ENCODE results near the gene TARDBP. TPM values are rescaled to one million over a fixed set of nuclear protein-coding genes. Genes with fewer than 3 reads are reported as not detected.
A peak's percentile ranks its signal among the peaks of the same experiment; 100 is the strongest.
"Not testable (repeated sequence)": the region's sequence is repeated elsewhere in the genome, so short reads cannot be mapped to it uniquely, and the experiment has no call there.

Gene TARDBP
- total RNA-seq, 2 experiments from 2014 or later = 159 to 174 TPM

DNA sequence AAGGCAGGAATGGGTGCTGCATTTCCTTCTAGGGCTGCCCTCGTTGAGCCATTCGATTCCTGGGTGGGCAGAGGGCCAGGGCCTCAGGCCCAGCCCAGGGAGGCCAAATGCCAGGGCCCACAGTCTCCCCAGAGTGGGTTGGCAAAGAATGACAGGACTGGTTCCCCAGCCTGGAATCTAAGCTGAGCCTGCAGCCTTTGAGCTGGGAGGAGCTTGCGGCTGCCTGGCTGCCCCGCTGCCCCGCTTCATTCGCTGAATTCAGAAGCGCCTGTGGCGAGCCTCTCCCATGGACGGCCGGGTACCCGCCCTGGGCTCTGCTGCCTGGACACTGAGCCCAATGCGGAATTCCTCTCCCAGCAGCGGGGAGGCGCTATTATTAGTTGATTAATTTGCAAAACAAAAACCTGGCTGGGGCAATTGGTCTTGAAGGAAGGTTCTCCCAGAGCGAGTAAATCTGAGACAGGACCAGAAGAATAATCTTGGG lies 32.3 kb upstream of the TARDBP start:
- no peaks in the 10 kb centered on the region for H3K9me3 Mint-ChIP-seq

DNA sequence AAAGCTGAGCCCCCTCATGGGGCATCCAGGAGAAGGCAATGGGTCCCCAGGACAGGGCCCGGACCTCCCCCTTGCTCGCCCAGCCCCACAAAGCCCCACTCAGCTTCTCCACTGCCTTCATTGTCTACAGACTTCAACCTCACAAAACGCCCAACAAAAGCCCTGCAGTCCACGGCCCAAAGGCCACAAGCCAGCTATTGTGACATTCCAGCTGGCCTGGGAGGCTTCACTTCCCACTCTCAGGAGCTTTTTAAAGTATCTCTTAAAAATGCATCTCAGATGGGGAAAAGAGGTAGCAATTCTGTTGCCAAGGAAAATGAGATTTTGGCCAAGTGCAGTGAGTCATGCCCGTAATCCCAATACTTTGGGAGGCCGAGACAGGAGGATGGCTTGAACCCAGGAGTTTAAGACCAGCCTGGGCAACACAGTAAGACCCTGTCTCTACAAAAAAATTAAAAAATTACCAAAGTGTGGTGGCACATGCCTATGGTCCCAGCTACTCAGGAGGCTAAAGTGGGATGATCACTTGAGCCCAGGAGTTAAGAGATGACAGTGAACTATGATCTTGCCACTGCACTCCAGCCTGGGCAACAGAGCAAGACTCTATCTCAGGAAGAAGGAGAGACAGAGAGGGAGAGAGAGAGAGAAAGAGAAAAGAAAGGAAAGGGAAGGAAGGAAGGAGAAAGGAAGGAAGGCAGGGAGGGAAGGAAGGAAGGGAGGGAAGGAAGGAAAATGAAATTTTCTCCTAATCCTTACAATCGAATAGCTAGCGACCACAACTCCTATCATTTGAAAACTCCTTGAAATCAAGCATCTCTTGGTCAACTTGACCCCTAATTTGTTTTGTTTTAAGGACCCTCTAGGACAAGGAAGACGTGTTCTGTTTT lies 31.4 kb upstream of the TARDBP start:
- Mint-ChIP-seq H3K36me3 (ENCODE audit: low read depth) (no peaks in the 10 kb centered on the region), H3K27me3 (peaks cover 25% of the 10 kb centered on the region), H3K4me3 (no peak overlapping the region), H3K4me1 (peaks cover 7% of the 10 kb centered on the region), H3K9me3 (no peaks in the 10 kb centered on the region), H3K27ac (no peak overlapping the region)
- POLR2A ChIA-PET = no interaction called here
- DNase-seq = no peak
- CTCF ChIA-PET = no interaction called here

More for the DNA sequence above, 32.3 kb upstream of the TARDBP start:
- CTCF ChIA-PET = no interaction called here
- DNase-seq = no peak
- Mint-ChIP-seq H3K27ac (no peak overlapping the region), H3K4me3 (no peak overlapping the region), H3K27me3 (peaks cover 25% of the 10 kb centered on the region), H3K36me3 (ENCODE audit: low read depth) (no peaks in the 10 kb centered on the region), H3K4me1 (peaks cover 4% of the 10 kb centered on the region)
- POLR2A ChIA-PET = no interaction called here

DNA sequence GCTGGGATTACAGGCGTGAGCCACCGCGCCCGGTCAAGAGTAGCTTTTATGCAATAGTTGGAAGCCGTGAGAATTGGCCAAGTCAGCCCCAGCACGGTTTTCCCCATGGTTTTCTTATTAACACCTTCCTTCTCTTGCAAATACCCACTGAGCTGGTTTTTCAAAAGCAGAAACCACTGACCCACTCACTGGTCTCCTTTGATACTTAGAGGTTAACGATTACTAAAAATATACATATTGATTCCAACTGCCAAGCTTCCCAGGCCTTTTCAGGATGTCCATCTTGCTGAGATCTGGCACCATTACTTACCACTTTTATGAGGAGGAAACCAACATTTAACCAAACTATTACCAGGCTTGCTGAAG lies 25.9 kb upstream of the TARDBP start:
- Mint-ChIP-seq H3K27ac (no peak overlapping the region), H3K9me3 (no peaks in the 10 kb centered on the region), H3K4me3 (no peak overlapping the region), H3K36me3 (ENCODE audit: low read depth) (no peaks in the 10 kb centered on the region), H3K27me3 (peaks cover under 1% of the 10 kb centered on the region), H3K4me1 (peaks cover 6% of the 10 kb centered on the region)
- no peak for DNase-seq
- ChIA-PET POLR2A (interaction anchor here (1.0 kb wide), 1 partner anchor 25 kb away, joined by 3 read pairs; no protein-coding TSS in a partner anchor), CTCF (no interaction called here)

DNA sequence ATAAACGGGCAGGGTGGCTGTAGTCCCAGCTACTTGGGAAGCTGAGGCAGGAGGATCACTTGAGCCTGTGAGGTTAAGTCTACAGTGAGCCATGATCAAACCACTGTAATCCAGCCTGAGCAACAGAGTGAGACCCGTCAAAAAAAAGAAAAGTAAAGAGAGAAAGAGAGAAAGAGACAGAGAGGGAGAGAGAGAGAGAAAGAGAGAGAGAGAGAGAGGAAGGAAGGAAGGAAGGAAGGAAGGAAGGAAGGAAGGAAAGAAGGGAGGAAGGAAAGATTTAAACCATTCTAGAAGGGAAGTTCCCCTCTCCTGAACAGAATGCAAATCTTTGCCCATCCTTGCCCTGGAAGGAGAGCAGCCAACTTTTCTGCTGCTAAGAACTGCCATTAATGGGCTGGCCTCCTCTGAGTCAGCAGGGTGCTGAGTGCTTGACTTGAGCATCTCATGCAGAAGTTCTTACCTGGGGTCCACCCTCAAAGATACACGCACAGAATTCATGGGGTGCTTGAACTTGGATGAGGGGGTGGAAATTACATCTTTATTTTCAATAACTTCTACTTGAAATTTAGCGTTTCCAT lies 24.5 kb upstream of the TARDBP start:
- CTCF ChIA-PET = no interaction called here

DNA sequence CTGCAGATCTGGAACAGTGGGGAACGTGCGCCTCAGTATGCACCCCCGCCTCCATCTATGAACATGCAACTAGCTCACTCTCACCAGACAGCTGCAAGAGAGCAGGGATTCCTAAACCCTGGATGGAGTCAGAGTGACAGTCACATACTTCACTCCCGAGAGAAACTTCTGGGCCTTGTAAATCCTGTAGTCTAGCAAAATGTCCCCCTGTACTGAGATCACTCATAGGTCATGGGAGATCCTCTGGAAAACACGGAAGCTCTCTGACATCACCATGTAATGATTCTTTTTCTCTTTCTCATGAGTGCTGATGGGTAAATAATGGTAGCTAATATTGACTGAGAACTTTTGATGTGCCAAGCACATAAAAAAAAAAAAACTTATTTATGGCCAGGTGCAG lies 23.4 kb upstream of the TARDBP start:
- DNase-seq = no peak
- peaks cover 6% of the 10 kb centered on the region for H3K4me1 Mint-ChIP-seq
- no peak overlapping the region for H3K27ac Mint-ChIP-seq
- peaks cover 3% of the 10 kb centered on the region for H3K27me3 Mint-ChIP-seq
- POLR2A ChIA-PET = no interaction called here
- no peaks in the 10 kb centered on the region for H3K9me3 Mint-ChIP-seq
- H3K4me3 Mint-ChIP-seq = no peak overlapping the region
- CTCF ChIA-PET = no interaction called here
- H3K36me3 Mint-ChIP-seq (ENCODE audit: low read depth) = no peaks in the 10 kb centered on the region

More for the DNA sequence above, 24.5 kb upstream of the TARDBP start:
- Mint-ChIP-seq H3K9me3 (no peaks in the 10 kb centered on the region), H3K27ac (no peak overlapping the region), H3K36me3 (ENCODE audit: low read depth) (no peaks in the 10 kb centered on the region), H3K27me3 (peaks cover 3% of the 10 kb centered on the region), H3K4me1 (peaks cover 6% of the 10 kb centered on the region), H3K4me3 (no peak overlapping the region)
- DNase-seq = no peak
- POLR2A ChIA-PET = no interaction called here

DNA sequence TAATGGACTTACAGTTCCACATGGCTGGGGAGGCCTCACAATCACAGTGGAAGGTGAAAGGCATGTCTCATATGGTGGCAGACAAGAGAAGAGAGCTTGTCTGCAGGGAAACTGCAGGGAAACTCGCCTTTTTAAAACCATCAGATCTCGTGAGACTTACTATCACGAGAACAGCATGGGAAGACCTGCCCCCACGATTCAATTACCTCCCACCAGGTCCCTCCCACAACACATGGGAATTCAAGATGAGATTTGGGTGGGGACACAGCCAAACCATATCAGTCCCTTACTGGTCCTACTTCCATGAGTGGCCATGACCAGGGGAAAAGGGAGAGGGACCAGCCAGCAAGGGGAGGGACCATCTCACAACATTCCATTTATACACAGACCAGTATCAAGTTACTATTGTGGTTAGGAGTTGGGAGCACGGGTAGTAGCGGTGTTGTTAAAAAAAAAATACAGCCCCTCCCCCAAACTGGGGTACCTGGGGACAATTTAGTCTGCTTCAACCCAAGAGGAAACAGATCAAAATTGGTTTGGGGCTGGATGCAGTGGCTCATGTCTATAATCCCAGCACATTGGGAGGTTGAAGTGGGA lies 22.4 kb upstream of the TARDBP start:
- POLR2A ChIA-PET = not testable (repeated sequence)

DNA sequence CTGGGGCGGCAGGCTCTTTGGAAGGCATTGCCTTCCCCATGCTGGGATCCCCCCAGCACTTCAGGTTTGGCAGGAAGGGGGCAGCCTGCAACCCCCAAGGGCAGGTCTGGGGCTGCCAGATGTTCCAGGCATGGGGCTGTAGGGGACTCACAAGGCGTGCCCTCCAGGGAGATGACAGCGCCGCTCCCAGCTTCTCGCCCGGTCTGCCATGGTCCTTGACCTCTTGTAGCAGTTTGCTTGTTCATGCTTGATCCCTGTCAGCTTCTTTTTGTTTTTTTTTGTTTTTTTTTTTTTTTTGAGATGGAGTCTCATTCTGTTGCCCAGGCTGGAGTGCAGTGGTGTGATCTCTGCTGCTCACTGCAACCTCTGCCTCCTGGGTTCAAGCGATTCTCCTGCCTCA lies 21.6 kb upstream of the TARDBP start:
- DNase-seq = no peak
- Mint-ChIP-seq H3K4me3 (no peak overlapping the region), H3K9me3 (no peaks in the 10 kb centered on the region), H3K27ac (no peak overlapping the region), H3K27me3 (peaks cover 3% of the 10 kb centered on the region), H3K4me1 (peaks cover 4% of the 10 kb centered on the region), H3K36me3 (ENCODE audit: low read depth) (no peaks in the 10 kb centered on the region)
- ChIA-PET POLR2A (no interaction called here), CTCF (no interaction called here)

More for the DNA sequence above, 22.4 kb upstream of the TARDBP start:
- CTCF ChIA-PET; H3K9me3 Mint-ChIP-seq; H3K4me1 Mint-ChIP-seq; DNase-seq; H3K27me3 Mint-ChIP-seq; H3K4me3 Mint-ChIP-seq; H3K27ac Mint-ChIP-seq; H3K36me3 Mint-ChIP-seq (ENCODE audit: low read depth): not testable (repeated sequence)

DNA sequence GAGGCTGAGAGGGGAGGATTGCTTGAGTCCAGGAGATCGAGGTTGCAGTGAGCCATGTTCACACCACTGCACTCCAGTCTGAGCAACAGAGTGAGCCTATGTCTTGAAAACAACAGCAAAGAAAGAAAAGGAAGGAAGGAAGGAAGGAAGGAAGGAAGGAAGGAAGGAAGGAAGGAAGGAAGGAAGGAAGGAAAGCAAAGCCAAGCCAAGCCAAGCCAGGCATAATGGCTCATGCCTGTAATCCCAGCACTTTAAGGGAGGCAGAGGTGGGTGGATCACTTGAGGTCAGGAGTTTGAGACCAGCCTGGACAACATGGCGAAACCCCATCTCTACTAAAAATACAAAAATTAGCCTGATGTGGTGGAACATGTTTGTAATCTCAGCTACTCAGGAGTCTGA lies 20.4 kb upstream of the TARDBP start:
- CTCF ChIA-PET; H3K27me3 Mint-ChIP-seq; H3K4me3 Mint-ChIP-seq; DNase-seq; H3K4me1 Mint-ChIP-seq; H3K36me3 Mint-ChIP-seq (ENCODE audit: low read depth); POLR2A ChIA-PET; H3K27ac Mint-ChIP-seq; H3K9me3 Mint-ChIP-seq: not testable (repeated sequence)

DNA sequence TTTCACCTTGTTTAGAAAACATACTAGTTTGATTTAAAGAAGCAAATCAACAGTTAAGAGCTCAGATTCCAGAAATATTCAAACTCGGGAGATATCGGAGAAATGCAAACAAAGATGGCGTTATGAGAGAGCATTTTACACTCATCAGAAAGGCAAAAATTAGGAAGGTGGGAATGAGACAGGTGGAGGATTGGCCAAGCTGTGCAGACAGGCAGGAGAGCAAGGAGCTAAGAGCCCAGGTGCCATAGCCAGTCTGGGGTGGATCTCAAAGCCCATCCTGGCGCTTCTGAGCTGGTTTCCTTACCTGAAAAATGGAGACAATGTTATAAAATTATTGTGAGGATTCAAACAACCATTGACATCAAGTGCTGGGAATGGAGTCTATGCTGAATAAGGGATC lies 19.6 kb upstream of the TARDBP start:
- Mint-ChIP-seq H3K4me1 (no peaks in the 10 kb centered on the region), H3K27ac (no peak overlapping the region), H3K36me3 (ENCODE audit: low read depth) (no peaks in the 10 kb centered on the region), H3K4me3 (no peak overlapping the region), H3K27me3 (peaks cover 3% of the 10 kb centered on the region), H3K9me3 (no peaks in the 10 kb centered on the region)
- ChIA-PET POLR2A (no interaction called here), CTCF (interaction anchor here (0.6 kb wide), 1 partner anchor 9 kb away, joined by 3 read pairs; no protein-coding TSS in a partner anchor)
- no peak for DNase-seq

DNA sequence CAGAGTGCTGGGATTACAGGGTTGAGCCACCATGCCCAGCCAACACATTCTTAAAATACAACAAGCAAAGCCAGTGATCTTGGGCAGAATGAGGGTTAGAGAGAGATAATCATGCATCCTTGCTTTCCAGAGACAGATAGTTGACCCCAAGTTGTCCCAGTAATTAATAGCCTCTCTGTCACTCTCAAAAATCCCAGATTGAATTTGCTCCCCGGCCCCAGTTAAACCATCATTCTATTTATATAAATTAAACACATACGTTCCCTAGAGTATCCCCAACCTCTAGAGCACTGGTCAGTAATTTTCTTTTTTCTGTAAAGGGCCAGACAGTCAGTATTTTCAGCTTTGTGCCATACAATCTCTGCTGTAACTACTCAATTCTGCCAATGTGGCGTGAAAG lies 16.4 kb upstream of the TARDBP start:
- Mint-ChIP-seq H3K27ac (no peak overlapping the region), H3K4me3 (no peak overlapping the region), H3K9me3 (peaks cover 10% of the 10 kb centered on the region), H3K4me1 (no peaks in the 10 kb centered on the region), H3K27me3 (peaks cover 6% of the 10 kb centered on the region), H3K36me3 (ENCODE audit: low read depth) (peaks cover 2% of the 10 kb centered on the region)
- ChIA-PET POLR2A (no interaction called here), CTCF (no interaction called here)
- no peak for DNase-seq

DNA sequence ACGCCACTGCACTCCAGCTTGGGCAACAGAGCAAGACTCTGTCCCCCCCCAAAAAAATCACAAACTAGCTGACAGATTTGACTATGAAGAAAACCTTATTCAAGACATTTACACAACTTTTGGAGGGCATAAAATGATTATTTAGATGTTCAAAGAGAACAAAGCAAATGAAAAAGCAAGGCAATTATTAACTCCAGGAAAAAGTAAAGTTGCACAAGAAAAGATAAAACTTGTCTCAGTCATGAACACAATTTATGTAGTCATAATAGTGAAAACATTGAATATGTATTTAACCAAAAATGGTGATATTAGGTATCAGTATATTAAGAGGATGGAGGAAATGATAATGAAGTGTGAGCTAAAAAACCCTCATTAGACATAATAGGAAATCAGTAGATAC lies 11.9 kb upstream of the TARDBP start:
- peaks cover 2% of the 10 kb centered on the region for H3K36me3 Mint-ChIP-seq (ENCODE audit: low read depth)
- ChIA-PET CTCF (interaction anchor here (0.7 kb wide), 1 partner anchor 37 kb away, joined by 3 read pairs; no protein-coding TSS in a partner anchor), POLR2A (no interaction called here)
- no peaks in the 10 kb centered on the region for H3K4me1 Mint-ChIP-seq
- H3K4me3 Mint-ChIP-seq = no peak overlapping the region
- no peak for DNase-seq
- H3K27ac Mint-ChIP-seq = no peak overlapping the region
- peaks cover 3% of the 10 kb centered on the region for H3K27me3 Mint-ChIP-seq
- peaks cover 10% of the 10 kb centered on the region for H3K9me3 Mint-ChIP-seq

DNA sequence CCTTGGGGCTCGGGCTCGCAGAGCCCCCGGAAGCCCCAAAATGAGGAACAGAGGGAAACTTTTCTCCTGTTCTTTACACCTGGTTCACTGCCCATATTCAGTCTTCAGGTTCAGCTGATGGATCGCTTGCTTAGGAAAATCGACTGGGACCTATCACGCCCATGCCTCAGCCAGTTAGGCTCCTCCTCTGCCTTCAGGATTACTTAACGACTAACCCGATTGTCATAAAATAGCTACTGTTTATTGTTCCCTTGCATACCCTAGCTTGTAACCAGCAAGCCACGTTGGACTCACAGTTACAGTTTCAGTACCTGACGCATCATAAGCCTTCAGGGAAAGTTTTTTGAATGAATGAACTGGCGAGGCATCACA lies 692 bp downstream of the TARDBP start:
- DNase-seq = no peak
- peaks cover 30% of the 10 kb centered on the region for H3K4me1 Mint-ChIP-seq
- no peaks in the 10 kb centered on the region for H3K27me3 Mint-ChIP-seq
- POLR2A ChIA-PET = interaction anchor here (0.6 to 2.6 kb wide), 12 partner anchors 19 to 896 kb away, joined by 3 to 40 read pairs (median 7); partner anchors contain the start of genes CLCN6, EXOSC10, MTOR and PGD
- CTCF ChIA-PET = interaction anchor here (1.0 to 2.0 kb wide), 2 partner anchors 24 to 86 kb away, joined by 4 to 12 read pairs; partner anchors contain the start of gene EXOSC10
- H3K36me3 Mint-ChIP-seq (ENCODE audit: low read depth) = peaks cover 36% of the 10 kb centered on the region
- peak overlapping the region; percentile 76 for H3K27ac Mint-ChIP-seq
- H3K9me3 Mint-ChIP-seq = no peaks in the 10 kb centered on the region
- peak overlapping the region; percentile 92 for H3K4me3 Mint-ChIP-seq

DNA sequence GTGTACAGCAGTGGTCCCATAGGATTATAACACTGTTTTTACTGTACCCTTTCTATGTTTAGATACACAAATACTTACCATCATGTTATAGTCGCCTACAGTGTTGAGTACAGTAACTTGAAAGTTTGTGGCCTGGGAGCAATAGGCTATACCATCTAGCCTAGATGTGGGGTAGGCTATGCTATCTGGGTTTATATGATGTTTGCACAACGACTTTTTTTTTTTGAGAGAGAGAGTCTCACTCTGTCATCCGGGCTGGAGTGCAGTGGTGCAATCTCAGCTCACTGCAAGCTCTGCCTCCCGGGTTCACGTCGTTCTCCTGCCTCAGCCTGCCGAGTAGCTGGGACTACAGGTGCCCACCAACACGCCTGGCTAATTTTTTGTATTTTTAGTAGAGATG lies 6.9 kb downstream of the TARDBP start:
- DNase-seq, H3K9me3 Mint-ChIP-seq, CTCF ChIA-PET, H3K27me3 Mint-ChIP-seq, H3K27ac Mint-ChIP-seq, H3K4me3 Mint-ChIP-seq, POLR2A ChIA-PET: not testable (repeated sequence)
- peaks cover 77% of the 10 kb centered on the region for H3K36me3 Mint-ChIP-seq (ENCODE audit: low read depth)
- H3K4me1 Mint-ChIP-seq = peaks cover 35% of the 10 kb centered on the region

Data from activated CD4-positive, alpha-beta memory T cell treated with anti-CD3 and anti-CD28 coated beads, Interleukin-2, amount 10 ng/mL, durations not matched to agents 7 days and 5 days (primary cell).